ENCODE results near the gene ATP5F1B.

- TF ChIP-seq CTCF (IDR thresholded peaks at IDR 0.05; ENCODE audit: low read length) (no peak), EZH2 (optimal IDR thresholded peaks at IDR 0.05; ENCODE audit: low read depth, low read length) (no peak)
These were observed 25.8 kb upstream of the ATP5F1B start for GRCh38 chr12:56671608-56672007.

Data from MM.1S (cell line).